GM12873 (cell line): ENCODE data around the gene SCAPER.

ENCODE experiments used
- CTCF ChIP-seq: IDR thresholded peaks from 2 replicates; pipeline ENCODE4 v1.5.1; 2012; ENCODE audit warnings: low read depth, mild to moderate bottlenecking, moderate library complexity, low read length, control low read depth; ENCODE audit not compliant: insufficient read depth; ENCODE audit errors: missing control alignments

SCAPER gene

GRCh38 chr15:76432604-76433003 lies 472.5 kb downstream of the SCAPER start:
- no peak for TF ChIP-seq CTCF

- TF ChIP-seq CTCF = no peak
These were observed 473.2 kb downstream of the SCAPER start for GRCh38 chr15:76431971-76432370.

- no peak for TF ChIP-seq CTCF
These were observed 475.5 kb downstream of the SCAPER start for GRCh38 chr15:76429661-76430060.

- TF ChIP-seq CTCF = no peak
These were observed 478.2 kb downstream of the SCAPER start for GRCh38 chr15:76426941-76427340.

GRCh38 chr15:76418352-76419140 lies 486.6 kb downstream of the SCAPER start:
- TF ChIP-seq CTCF = no peak

- TF ChIP-seq CTCF = no peak
These were observed 503.9 kb downstream of the SCAPER start for GRCh38 chr15:76401285-76401684.

GRCh38 chr15:76398317-76399104 lies 506.6 kb downstream of the SCAPER start:
- no peak for TF ChIP-seq CTCF
